A172 (cell line): ENCODE data around the gene HDAC11. TPM values are rescaled to one million over a fixed set of nuclear protein-coding genes. Genes with fewer than 3 reads are reported as not detected.
"Not testable (repeated sequence)": the region's sequence is repeated elsewhere in the genome, so short reads cannot be mapped to it uniquely, and the experiment has no call there.

ENCODE experiments used
- DNase-seq: peaks from one replicate; pipeline ENCODE4 v3.0.0-alpha.2; 2015; ENCODE audit warnings: low spot score
- total RNA-seq: library from RNA; depleted of rRNA; stranded (reverse); fragments of >200 nt; shearing (Covaris generic); gene quantifications from 2 replicates; pipeline ENCODE4 v1.2.3, GENCODE V29; 2014

Gene HDAC11
- total RNA-seq, 1 experiment from 2014 or later, result 17.4 TPM

- DNase-seq, result no peak
Observed at GRCh38 chr3:13507247-13507569, 27.1 kb downstream of the HDAC11 start.

- DNase-seq, result peak; percentile 67
Observed at GRCh38 chr3:13507570-13508339, 27.6 kb downstream of the HDAC11 start.

GRCh38 chr3:13508496-13508895 is 28.4 kb downstream of the HDAC11 start:
- no peak for DNase-seq

GRCh38 chr3:13509059-13509815 is 29.1 kb downstream of the HDAC11 start:
- DNase-seq, result no peak

GRCh38 chr3:13509816-13510192 is 29.7 kb downstream of the HDAC11 start:
- no peak for DNase-seq

GRCh38 chr3:13512451-13512850 is 32.3 kb downstream of the HDAC11 start:
- no peak for DNase-seq

GRCh38 chr3:13513051-13513912 is 33.2 kb downstream of the HDAC11 start:
- no peak for DNase-seq

GRCh38 chr3:13513913-13514517 is 33.9 kb downstream of the HDAC11 start:
- DNase-seq, result no peak

GRCh38 chr3:13514639-13515435 is 34.7 kb downstream of the HDAC11 start:
- DNase-seq, result no peak

- DNase-seq, result no peak
Observed at GRCh38 chr3:13515786-13516759, 36.0 kb downstream of the HDAC11 start.

- no peak for DNase-seq
Observed at GRCh38 chr3:13516760-13517135, 36.6 kb downstream of the HDAC11 start.

- DNase-seq, result no peak
Observed at GRCh38 chr3:13517253-13517977, 37.3 kb downstream of the HDAC11 start.

GRCh38 chr3:13518516-13518953 is 38.4 kb downstream of the HDAC11 start:
- no peak for DNase-seq

GRCh38 chr3:13519006-13519791 is 39.1 kb downstream of the HDAC11 start:
- no peak for DNase-seq

GRCh38 chr3:13520326-13520880 is 40.3 kb downstream of the HDAC11 start:
- no peak for DNase-seq

GRCh38 chr3:13521309-13521708 is 41.2 kb downstream of the HDAC11 start:
- DNase-seq, result no peak

GRCh38 chr3:13521749-13522148 is 41.6 kb downstream of the HDAC11 start:
- not testable (repeated sequence) for DNase-seq

- no peak for DNase-seq
Observed at GRCh38 chr3:13522236-13522635, 42.1 kb downstream of the HDAC11 start.
